K562 (cell line): ENCODE data around the gene GPR35. TPM values are rescaled to one million over a fixed set of nuclear protein-coding genes. Genes with fewer than 3 reads are reported as not detected.
A peak's percentile ranks its signal among the peaks of the same experiment; 100 is the strongest.

Source experiments
- ATAC-seq: fragments of 200-7000 bp; cut with Tn5 transposase; 3 replicates; pipeline ENCODE4 v1.9.1; 2020; ENCODE audit warnings: moderate library complexity
- BruUV-seq: library from RNA; stranded (reverse); fragments of 400-500 nt; replicated peaks from 2 replicates; lab custom pipeline; 2021; lab: Mats Ljungman, UMichigan
- CTCF ChIA-PET: fragments of 300-600 bp; formaldehyde crosslinking; extraction: SDS; loops from one replicate; lab custom pipeline; 2021; ENCODE audit warnings: low intra/inter-chr PET ratio; lab: Yijun Ruan, JAX
- POLR2A ChIA-PET: fragments of 300-600, 350-650 bp; sonication (Branson Sonifier 250); formaldehyde crosslinking; extraction: SDS; loops from one replicate; lab custom pipeline; 2021; ENCODE audit warnings: antibody characterized with exemption, inconsistent platforms; lab: Yijun Ruan, JAX
- DNase-seq, 4 experiments: peaks; one replicate each; pipeline versions ENCODE4 v3.0.0 to v3.0.0-alpha.2; 2011 to 2018; ENCODE audit warnings: low spot score in 3 of 4, mixed read lengths in 3 of 4; ENCODE audit errors: extremely low read depth in 1 of 4
- FAIRE-seq: peaks from 2 replicates; lab custom pipeline; 2011; peaks lifted over from hg19 to GRCh38; lab: Jason Lieb, UNC
- H2AFZ ChIP-seq: 2 replicates; pipeline ENCODE4 v1.6.0; 2011; ENCODE audit warnings: low read depth, low read length, control low read depth, inconsistent platforms
- H3K27ac ChIP-seq: fragments of 200-600 bp; 3 replicates; pipeline ENCODE4 v1.8.0; 2011; ENCODE audit warnings: low read depth, mild to moderate bottlenecking, control low read depth, inconsistent platforms, low read length, moderate library complexity, mixed read lengths; ENCODE audit errors: extremely low read depth
- H3K27me3 ChIP-seq, 2 experiments: fragments of 300-600 bp in 1 of 2; 2 replicates in 1 of 2; 3 replicates in 1 of 2; pipeline versions ENCODE4 v1.6.0 to v1.8.0; 2011; ENCODE audit warnings: inconsistent platforms in 2 of 2, low read length in 2 of 2, mild to moderate bottlenecking in 1 of 2, mixed read lengths in 1 of 2, moderate library complexity in 1 of 2; ENCODE audit not compliant: control insufficient read depth in 2 of 2, insufficient read depth in 2 of 2
- H3K36me3 ChIP-seq: fragments of 300-600 bp; 3 replicates; pipeline ENCODE4 v1.8.0; 2011; ENCODE audit warnings: mild to moderate bottlenecking, low read length, inconsistent platforms; ENCODE audit not compliant: control insufficient read depth, insufficient read depth
- H3K4me1 ChIP-seq, 2 experiments: fragments of 200-600 bp in 1 of 2; replicated peaks in 1 of 2; 2 replicates in 1 of 2; 3 replicates in 1 of 2; pipeline versions ENCODE4 v1.5.1 to v1.8.0; 2011; ENCODE audit warnings: inconsistent platforms in 2 of 2, low read length in 2 of 2, mild to moderate bottlenecking in 1 of 2, mixed read lengths in 1 of 2, moderate library complexity in 1 of 2; ENCODE audit not compliant: control insufficient read depth in 2 of 2, insufficient read depth in 2 of 2
- H3K4me2 ChIP-seq: 2 replicates; pipeline ENCODE4 v1.6.1; 2011; ENCODE audit warnings: low read length, control low read depth, inconsistent platforms, mixed read lengths; ENCODE audit not compliant: insufficient read depth
- H3K4me3 ChIP-seq: fragments of 200-600 bp; sonication (generic), shearing (Covaris generic); 2 replicates; pipeline ENCODE4 v1.5.1; 2016; ENCODE audit warnings: control low read depth, inconsistent platforms
- H3K79me2 ChIP-seq: fragments of 200-600 bp; 3 replicates; pipeline ENCODE4 v1.8.0; 2011; ENCODE audit warnings: low read length, inconsistent platforms; ENCODE audit not compliant: control insufficient read depth, insufficient read depth
- H3K9ac ChIP-seq, 2 experiments: 2 replicates each; pipeline versions ENCODE4 v1.6.0 to v1.6.1; 2011; ENCODE audit warnings: low read depth in 2 of 2, low read length in 2 of 2, control low read depth in 1 of 2, inconsistent platforms in 1 of 2, mild to moderate bottlenecking in 1 of 2, mixed read lengths in 1 of 2; ENCODE audit not compliant: insufficient read depth in 1 of 2
- H3K9me1 ChIP-seq: one replicate; pipeline ENCODE4 v1.6.0; 2011; ENCODE audit warnings: inconsistent platforms, mild to moderate bottlenecking, low read length, moderate library complexity; ENCODE audit not compliant: control insufficient read depth, insufficient read depth
- H3K9me3 ChIP-seq: replicated peaks from 2 replicates; pipeline ENCODE4 v1.5.1; 2011; ENCODE audit warnings: low read depth, low read length, inconsistent platforms; ENCODE audit not compliant: control insufficient read depth, insufficient read depth
- H4K20me1 ChIP-seq: replicated peaks from 2 replicates; pipeline ENCODE4 v1.6.1; 2011; ENCODE audit warnings: low read length, inconsistent platforms, mixed read lengths; ENCODE audit not compliant: control insufficient read depth, insufficient read depth
- FOXA1 ChIP-seq: fragments of 450-650 bp; IDR thresholded peaks from 2 replicates; pipeline ENCODE4 v1.6.1; 2016; ENCODE audit warnings: mild to moderate bottlenecking, borderline replicate concordance
- KDM1A ChIP-seq, 2 experiments: fragments of 450-650 bp; IDR thresholded peaks; 2 replicates each; pipeline ENCODE4 v1.6.1; 2016; ENCODE audit warnings: mild to moderate bottlenecking in 2 of 2
- POU5F1 ChIP-seq: fragments of 150-350 bp; IDR thresholded peaks from 2 replicates; pipeline ENCODE4 v1.6.1; 2014; ENCODE audit warnings: borderline replicate concordance, low read length, low read depth, mild to moderate bottlenecking; ENCODE audit not compliant: partially characterized antibody
- XRCC5 ChIP-seq: fragments of 200-400 bp; formaldehyde crosslinking; IDR thresholded peaks from 2 replicates; pipeline ENCODE4 v1.6.1; 2017; ENCODE audit warnings: low read depth, mild to moderate bottlenecking, low read length
- ZC3H8 ChIP-seq: fragments of 450-650 bp; IDR thresholded peaks from 2 replicates; pipeline ENCODE4 v1.6.1; 2017
- ZNF121 ChIP-seq: sonication (generic); formaldehyde crosslinking; conservative IDR thresholded peaks from 2 replicates; pipeline ENCODE4 v1.8.0; 2022; ENCODE audit warnings: missing genetic modification reagents
- ZNF324 ChIP-seq: fragments of 250-450 bp; sonication (Bioruptor Pico); IDR thresholded peaks from 2 replicates; pipeline ENCODE4 v1.4.0; 2020; ENCODE audit warnings: mild to moderate bottlenecking
- ZNF41 ChIP-seq: fragments of 250-450 bp; sonication (Bioruptor Pico); conservative IDR thresholded peaks from 2 replicates; pipeline ENCODE4 v1.4.0; 2020; ENCODE audit warnings: mild to moderate bottlenecking
- ZNF511 ChIP-seq: sonication (generic); formaldehyde crosslinking; IDR thresholded peaks from 2 replicates; pipeline ENCODE4 v1.8.0; 2022; ENCODE audit warnings: mild to moderate bottlenecking, missing genetic modification reagents
- WGBS: fragments of 100-300 bp; shearing (Covaris generic); methylation state at CpG from one replicate; pipeline ENCODE4 v1.1.6; 2016; ENCODE audit warnings: low coverage, mixed read lengths; ENCODE audit not compliant: insufficient coverage; ENCODE audit errors: missing lambda C conversion rate; 5-methylcytosine and 5-hydroxymethylcytosine counted together
- in situ Hi-C: fragments of 300-500 bp; cut with MboI; formaldehyde crosslinking; loops from 4 replicates; pipeline ENCODE4 v1.15.0; 2018; ENCODE audit warnings: inconsistent platforms, mixed read lengths
- intact Hi-C: fragments of 100-400 bp; cut with micrococcal nuclease; formaldehyde crosslinking; loops from 2 replicates; pipeline ENCODE4 v1.14.2; 2022
- polyA plus RNA-seq, 8 experiments: library from polyadenylated mRNA; depleted of rRNA in 4 of 8; stranded (reverse) in 5 of 8; unstranded in 3 of 8; fragments of >200 nt; fragmentation: Nextera tagmentation in 2 of 8; fragmentation: Illumina TruSeq in 1 of 8; extraction: Ambion mirVana in 2 of 8; extraction: Trizol in 1 of 8; gene quantifications; 2 replicates each; pipeline versions ENCODE4 v1.2.1 to v1.2.3, GENCODE V29; 2011 to 2014; ENCODE audit warnings: inconsistent platforms in 1 of 8, missing spikeins in 1 of 8
- total RNA-seq, 7 experiments: library from RNA; depleted of rRNA in 6 of 7; stranded (reverse); fragments of >200 nt in 6 of 7; fragmentation: Illumina TruSeq in 2 of 7; extraction: Trizol in 2 of 7; gene quantifications; 2 replicates each; pipeline versions ENCODE4 v1.2.1 to v1.2.3, GENCODE V29; 2011 to 2021; ENCODE audit warnings: low replicate concordance in 1 of 7

GPR35 gene
- total and polyA plus RNA-seq, 9 of the 15 experiments (the other 6 are each of a cell fraction or from before 2014, with no cell fraction given): 0.04 to 0.50 (median 0.29) TPM; not detected in 3

DNA sequence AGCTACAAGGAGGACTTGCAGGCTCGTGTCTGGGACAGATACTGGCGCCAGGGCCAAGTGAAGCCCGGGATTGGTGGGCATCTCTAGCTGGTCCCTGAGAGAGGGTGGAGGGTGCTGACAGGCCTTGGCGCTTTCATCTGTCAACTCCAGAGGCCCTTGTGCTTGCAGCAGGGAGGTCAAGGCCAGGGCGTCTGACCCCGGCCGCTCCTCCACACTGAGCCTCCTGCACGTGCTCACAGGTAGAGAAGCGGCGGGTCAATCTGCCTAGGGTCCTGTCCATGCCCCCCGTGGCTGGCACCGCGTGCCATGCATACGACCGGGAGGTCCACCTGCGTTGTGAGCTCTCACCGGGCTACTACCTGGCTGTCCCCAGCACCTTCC lies 29.2 kb upstream of the GPR35 start:
- Histone ChIP-seq H3K4me1 (peaks cover 0 to 27% of the 10 kb centered on the region in 2 experiments; a peak in 2 of 5 replicates), H3K9ac (peak overlapping the region in 1 of 2 experiments; percentile 26; a peak in 1 of 4 replicates), H3K9me3 (no peaks in the 10 kb centered on the region), H3K4me3 (no peak overlapping the region), H3K27me3 (no peaks in the 10 kb centered on the region), H3K79me2 (no peaks in the 10 kb centered on the region), H2AFZ (no peak overlapping the region), H3K4me2 (no peak overlapping the region), H3K27ac (no peak overlapping the region), H3K9me1 (no peaks in the 10 kb centered on the region), H4K20me1 (no peaks in the 10 kb centered on the region), H3K36me3 (peaks cover 16% of the 10 kb centered on the region; the same call in 1 of the 3 replicates)
- in situ Hi-C loops (no loop called here), intact Hi-C loops (no loop called here)
- ATAC-seq (no peak), FAIRE-seq (no peak), DNase-seq (no peak)
- POLR2A ChIA-PET: interaction anchor here (0.6 to 1.1 kb wide), 2 partner anchors 10 to 232 kb away, joined by 3 read pairs; partner anchors contain the start of gene CAPN10
- CTCF ChIA-PET: no interaction called here
- no TSS peak for BruUV-seq
- TF ChIP-seq ZNF324 (no peak), XRCC5 (no peak), FOXA1 (no peak), ZC3H8 (no peak), ZNF41 (CRISPR knock-in tag) (no peak), ZNF511 (no peak), KDM1A (IDR thresholded peaks at IDR 0.05) (no peak), POU5F1 (no peak), ZNF121 (CRISPR knock-in tag) (no peak)
- WGBS: 89% methylated on average over 14 of the region's 17 CpGs
